ENCODE data around the gene ZIC4.

DNA sequence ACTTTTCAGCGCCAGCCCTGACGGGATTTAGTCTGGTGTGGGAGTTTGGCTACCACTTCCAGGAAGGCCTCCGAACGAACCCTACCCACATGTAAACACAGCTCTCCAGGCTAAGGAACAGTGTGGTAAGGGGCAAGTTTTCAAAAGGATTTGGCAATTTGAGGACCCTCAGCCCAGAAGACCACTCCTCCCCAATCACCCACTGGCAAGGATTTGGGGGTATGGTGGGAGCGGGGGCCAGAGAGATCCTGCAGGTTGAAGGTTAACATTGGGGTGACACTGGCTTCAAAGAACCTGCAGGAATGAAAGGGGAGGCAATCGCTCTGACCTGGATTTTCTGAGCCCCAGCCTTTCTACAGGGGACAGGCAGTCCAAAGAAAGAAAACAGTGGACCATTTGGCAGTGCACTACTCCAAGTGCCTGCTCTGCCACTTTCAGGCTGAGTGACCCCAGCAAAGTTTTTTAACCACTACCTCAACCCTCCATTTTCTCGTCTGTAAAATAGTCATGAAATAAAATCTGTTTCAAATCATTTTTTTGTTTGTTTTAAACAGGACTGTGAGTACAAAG is 34.5 kb downstream of the ZIC4 start:
- no peak for TF ChIP-seq ATF2 (IDR thresholded peaks at IDR 0.05; ENCODE audit: low read length)
- TF ChIP-seq JUN (IDR thresholded peaks at IDR 0.05; ENCODE audit: low read depth, low read length): no peak
- TF ChIP-seq CREB1 (IDR thresholded peaks at IDR 0.05): no peak
- TF ChIP-seq, protein P1, sequence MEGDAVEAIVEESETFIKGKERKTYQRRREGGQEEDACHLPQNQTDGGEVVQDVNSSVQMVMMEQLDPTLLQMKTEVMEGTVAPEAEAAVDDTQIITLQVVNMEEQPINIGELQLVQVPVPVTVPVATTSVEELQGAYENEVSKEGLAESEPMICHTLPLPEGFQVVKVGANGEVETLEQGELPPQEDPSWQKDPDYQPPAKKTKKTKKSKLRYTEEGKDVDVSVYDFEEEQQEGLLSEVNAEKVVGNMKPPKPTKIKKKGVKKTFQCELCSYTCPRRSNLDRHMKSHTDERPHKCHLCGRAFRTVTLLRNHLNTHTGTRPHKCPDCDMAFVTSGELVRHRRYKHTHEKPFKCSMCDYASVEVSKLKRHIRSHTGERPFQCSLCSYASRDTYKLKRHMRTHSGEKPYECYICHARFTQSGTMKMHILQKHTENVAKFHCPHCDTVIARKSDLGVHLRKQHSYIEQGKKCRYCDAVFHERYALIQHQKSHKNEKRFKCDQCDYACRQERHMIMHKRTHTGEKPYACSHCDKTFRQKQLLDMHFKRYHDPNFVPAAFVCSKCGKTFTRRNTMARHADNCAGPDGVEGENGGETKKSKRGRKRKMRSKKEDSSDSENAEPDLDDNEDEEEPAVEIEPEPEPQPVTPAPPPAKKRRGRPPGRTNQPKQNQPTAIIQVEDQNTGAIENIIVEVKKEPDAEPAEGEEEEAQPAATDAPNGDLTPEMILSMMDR (IDR thresholded peaks at IDR 0.05; ENCODE audit: control extremely low read depth in 1 of 3, insufficient read depth in 1 of 3, low read depth in 1 of 3, low read length in 3 of 3): no peak
- TF ChIP-seq HDAC6 (IDR thresholded peaks at IDR 0.05; ENCODE audit: low read depth, low read length): no peak

Measured in H1 (cell line).